Ramos (cell line): Measurements from ENCODE around the gene TRIM44.
"Not testable (repeated sequence)": the region's sequence is repeated elsewhere in the genome, so short reads cannot be mapped to it uniquely, and the experiment has no call there.

Experiments
- in situ Hi-C: fragments of 300-500 bp; cut with MboI; formaldehyde crosslinking; loops from one replicate; pipeline ENCODE4 v1.14.3; 2022; ENCODE audit warnings: low sequenced_read_pairs; ENCODE audit not compliant: unreplicated experiment

The TRIM44 gene

DNA sequence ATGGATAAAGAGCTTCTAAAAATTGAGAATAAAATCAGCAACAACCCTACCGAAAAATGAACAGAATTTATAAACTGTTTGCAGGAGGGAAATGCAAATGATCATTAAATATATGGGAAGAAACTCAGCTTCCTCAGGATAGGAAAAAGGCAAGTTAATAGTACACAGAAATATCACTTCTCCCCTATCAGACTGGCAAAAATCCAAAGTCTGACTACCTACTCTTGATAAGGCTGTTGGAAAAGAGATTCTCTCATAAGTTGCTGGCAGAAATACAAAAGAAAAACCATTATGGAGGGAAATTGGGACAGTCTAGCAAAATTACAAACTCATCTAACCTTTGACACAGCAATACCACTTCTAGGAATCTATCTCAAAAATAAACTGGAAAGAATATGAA, 180.4 kb downstream of the TRIM44 start:
- in situ Hi-C loops = no loop called here

DNA sequence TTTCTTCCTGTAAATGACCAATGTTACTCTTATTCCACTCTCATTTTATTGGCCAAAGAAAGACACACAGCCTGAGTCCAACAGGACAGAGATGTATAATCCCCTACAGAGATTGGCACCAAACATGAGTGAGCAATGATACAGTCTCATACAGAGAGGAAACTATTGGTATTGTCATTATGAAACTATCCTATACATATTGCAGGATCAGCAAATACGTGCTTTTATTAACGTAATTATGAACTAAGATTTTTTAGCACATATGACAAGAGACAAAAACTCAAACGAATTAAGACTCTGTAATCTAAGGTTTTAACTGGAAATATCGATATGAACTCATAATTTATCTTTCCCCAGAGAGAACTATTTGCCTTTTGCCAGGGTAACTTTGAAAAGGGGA, 182.0 kb downstream of the TRIM44 start:
- in situ Hi-C loops = no loop called here

- in situ Hi-C loops = no loop called here
These were observed 183.3 kb downstream of the TRIM44 start for GRCh38 chr11:35845860-35846259.

- in situ Hi-C loops = no loop called here
These were observed 184.3 kb downstream of the TRIM44 start for GRCh38 chr11:35846874-35847273.

GRCh38 chr11:35847473-35847872, 184.9 kb downstream of the TRIM44 start:
- in situ Hi-C loops = no loop called here

GRCh38 chr11:35848616-35849015, 186.0 kb downstream of the TRIM44 start:
- in situ Hi-C loops = no loop called here

DNA sequence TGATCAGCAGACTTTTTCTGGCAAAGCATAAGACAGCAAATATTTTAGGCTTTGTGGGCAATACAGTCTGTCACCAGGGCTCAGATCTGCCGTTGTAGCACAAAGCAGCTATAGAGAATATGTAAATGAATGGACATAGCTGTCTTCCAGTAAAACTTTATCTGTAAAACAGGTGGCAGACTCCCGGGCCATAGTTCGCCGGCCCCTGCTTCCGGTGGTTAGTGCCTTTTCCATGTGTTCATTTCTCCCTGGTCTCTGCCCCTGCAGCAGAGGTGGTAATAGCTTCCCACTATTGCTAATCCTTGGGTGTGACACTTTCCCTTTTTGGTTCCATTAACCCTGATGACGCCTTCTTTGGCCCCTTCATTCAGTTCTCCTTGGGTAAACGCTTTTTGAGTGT, 187.6 kb downstream of the TRIM44 start:
- in situ Hi-C loops = no loop called here

DNA sequence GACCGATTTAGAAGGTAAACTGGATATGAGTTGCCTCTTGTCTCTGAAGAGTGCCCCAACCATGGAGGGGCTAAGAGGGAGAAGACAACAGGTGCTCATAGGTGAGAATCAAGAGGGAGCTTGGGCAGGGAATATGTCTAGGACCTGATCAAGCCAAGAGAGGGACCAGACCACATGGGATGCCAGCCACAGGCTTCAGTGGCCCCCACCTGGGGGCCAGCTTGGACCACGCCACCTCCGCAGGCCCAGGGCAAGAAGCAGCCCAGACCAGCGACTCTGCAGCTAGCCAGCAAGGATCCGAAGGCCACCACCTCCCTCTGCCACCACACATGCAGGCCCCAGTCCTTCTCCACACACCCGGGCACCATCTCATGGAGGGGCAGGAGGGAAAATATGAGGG, 188.8 kb downstream of the TRIM44 start:
- in situ Hi-C loops = no loop called here

DNA sequence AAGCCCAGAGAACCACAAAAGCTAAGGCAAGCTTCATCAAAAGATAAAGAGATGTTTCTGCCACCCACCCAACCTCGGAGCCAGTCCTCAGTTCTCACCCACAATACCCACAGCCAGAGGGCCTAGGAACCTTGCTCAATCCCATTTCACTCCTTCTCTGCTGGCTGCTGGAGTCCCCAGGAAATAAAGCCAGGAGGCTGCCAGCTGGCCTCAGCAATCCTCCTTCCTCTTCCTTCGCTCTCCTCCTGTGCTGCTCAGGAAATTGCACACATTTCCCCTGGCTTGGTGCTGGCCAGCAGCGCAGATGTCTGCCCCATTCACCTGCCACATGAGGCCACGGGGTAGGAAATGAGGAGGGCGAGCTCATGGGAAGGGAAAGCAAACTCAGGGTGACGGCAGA, 189.5 kb downstream of the TRIM44 start:
- in situ Hi-C loops = no loop called here

DNA sequence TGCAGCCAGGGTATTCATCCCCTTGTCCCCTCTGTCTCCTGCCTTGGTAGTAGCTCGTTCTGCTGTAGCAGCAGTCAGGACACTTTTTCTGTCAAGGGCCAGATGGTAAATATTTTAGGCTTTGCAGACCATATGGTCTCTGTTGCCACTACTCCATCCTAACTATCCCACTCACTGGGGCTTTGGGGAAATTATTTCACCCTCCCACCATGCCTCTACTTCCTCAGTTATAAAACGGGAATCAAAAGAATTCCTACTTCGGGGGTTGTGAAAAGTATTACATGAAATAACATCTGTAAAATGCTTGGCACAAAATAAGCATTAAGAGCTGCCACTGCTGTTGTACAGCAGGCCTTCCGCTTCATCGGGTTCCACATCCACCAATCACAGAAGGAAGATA, 191.4 kb downstream of the TRIM44 start:
- in situ Hi-C loops = no loop called here

DNA sequence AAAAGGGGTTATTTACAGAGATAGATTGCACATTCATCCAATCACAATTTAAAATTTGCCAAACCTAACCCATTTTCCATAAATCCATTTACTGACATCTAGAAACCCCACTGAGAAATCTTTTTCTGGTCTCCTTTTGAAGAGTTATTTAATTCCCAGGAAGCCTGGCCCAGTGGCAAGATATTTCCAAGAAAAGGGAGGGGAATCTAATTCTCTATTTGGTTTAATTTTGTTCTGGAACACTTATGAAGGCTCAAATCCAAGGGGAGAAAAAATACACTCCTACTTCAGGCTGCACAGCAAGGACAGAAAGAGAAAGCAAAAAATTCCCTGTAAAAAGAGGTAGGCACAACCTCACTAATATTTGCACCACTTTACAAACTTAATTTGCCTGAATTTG, 193.1 kb downstream of the TRIM44 start:
- in situ Hi-C loops = no loop called here

DNA sequence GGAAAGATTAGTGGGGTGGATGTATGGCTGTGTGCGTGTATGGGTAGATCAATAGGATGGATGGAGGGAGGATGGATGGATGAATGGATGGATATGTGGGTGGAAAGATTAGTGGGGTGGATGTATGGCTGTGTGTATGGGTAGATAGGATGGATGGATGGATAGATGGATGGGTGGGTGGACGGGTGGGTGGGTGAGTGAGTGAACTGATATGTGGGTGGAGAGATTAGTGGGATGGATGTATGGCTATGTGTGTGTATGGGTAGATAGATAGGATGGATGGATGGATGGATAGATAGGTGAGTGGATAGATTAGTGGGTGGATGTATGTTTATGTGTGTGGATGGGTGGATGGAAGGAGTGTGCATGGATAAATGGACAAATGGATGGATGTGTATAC, 193.7 kb downstream of the TRIM44 start:
- in situ Hi-C loops = no loop called here

DNA sequence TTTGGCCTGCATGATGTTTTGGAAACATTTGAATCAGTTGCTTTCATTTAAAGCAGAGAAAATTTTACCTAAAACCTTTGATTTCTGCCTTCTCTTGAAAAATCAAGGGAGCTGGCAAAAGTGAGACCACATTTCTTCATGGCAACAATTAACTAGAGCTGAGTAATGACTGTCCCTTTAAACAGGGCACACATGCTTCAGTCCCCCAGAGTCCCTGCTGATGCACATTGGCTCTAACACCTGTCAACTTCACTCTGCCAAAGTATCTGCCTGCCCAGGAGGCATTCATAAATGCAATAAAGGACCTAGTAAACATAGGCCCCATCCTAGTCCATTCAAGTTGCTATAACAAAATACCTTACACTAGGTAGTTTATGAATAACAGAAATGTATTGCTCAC, 194.2 kb downstream of the TRIM44 start:
- in situ Hi-C loops = no loop called here

DNA sequence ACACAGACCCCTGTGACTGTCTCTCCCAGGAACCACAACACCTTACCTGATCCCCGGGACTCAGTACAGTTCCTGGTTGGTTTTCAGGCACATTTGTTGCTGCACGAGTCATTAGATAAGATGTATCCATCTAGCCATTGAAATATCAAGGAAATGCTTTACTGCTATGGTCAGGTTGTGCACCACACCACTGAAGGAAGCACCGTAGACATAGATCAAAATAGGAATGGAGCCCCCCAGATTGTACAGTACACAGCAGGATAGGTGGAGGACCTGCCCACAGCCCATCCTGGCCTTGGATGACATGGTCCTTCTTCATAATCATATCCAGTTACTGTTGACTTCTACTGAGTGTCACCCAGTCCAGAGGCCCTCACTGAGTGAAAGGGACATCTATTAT, 195.3 kb downstream of the TRIM44 start:
- in situ Hi-C loops = no loop called here

- in situ Hi-C loops = no loop called here
These were observed 196.7 kb downstream of the TRIM44 start for GRCh38 chr11:35859301-35859700.

DNA sequence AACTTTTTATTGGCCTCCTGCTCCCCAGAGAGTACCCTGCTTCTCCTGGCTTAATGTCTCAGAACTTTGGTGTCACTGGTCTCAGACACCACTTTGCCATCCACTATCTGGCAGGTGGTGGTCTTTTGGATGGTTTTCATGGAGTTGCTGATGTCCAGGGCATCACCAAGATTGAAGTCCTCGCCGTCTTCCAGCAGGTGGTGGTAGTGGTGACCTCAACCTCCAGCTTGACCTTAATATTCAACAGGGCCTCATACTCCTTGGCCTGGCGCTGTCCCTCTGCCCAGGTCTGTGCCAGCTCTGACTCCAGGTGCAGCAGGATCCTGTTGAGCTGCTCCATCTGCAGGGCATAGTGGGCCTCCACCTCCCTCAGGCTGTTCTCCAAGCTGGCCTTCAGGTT, 197.6 kb downstream of the TRIM44 start:
- in situ Hi-C loops = not testable (repeated sequence)

DNA sequence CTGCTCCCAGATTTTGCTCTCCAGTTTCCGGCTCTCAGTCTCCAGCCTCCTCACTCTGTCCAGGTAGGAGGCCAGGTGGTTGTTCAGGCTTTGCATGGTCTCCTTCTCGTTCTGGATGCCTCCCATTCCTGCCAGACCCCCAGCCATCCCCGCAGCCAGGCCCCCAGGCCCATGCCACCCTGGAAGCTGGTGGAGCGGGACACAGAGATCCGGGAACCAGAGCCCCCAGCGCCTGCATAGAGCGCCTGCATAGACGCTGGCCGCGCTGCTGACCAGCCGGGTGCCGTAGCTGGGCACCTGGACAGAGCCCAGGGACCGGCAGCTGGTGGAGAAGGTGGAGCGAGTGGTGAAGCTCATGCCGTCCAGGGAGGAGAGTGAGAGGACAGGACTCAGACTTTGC, 198.6 kb downstream of the TRIM44 start:
- in situ Hi-C loops = no loop called here

DNA sequence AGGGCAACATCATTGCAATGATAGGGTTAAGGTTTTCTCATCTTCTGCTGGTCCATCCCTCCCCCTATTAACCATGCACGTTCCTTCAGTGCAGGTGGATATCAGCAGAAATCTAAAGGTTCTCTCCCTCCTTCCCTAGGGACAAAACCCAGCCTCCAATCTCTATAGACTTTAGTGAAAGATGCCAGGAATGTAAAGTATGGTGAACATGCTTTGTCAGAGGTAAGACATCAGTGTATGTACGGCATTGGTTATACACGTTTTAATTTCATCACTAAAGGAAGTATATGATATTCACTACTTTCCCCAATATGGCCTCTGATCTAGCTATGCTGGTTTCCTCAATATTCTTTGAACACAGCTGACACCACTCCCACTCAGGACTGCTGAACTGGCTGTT, 200.1 kb downstream of the TRIM44 start:
- in situ Hi-C loops = no loop called here

- in situ Hi-C loops = no loop called here
These were observed 201.6 kb downstream of the TRIM44 start for GRCh38 chr11:35864131-35864530.

DNA sequence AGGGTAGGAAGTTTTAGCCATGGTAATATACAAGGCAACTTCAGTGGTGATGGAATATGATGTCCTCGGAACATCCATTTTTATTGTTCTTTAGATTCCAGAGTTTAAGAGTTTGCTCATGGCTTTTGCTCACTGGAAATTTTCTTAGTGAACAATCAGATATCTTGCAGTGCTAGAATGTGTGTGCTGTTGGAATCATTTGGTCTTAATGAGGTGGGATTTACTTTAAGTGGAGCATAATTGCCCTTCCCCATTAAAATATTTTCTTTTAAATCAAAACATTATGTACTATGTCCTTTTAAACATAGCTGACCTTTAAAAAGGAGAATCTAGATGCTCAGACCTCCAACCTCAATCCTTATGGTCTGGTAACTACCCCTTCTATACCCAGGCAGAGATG, 204.0 kb downstream of the TRIM44 start:
- in situ Hi-C loops = no loop called here
